Lower lobe of right lung (tissue), 2 donors: ENCODE data around the gene NUAK2. TPM values are rescaled to one million over a fixed set of nuclear protein-coding genes. Genes with fewer than 3 reads are reported as not detected.
A peak's percentile ranks its signal among the peaks of the same experiment; 100 is the strongest.

Source experiments
- ATAC-seq, 2 donors: fragments of 200-7000 bp; cut with Tn5 transposase; one replicate each; pipeline ENCODE4 v1.9.1; 2020 to 2022; ENCODE audit warnings: mild to moderate bottlenecking in 2 of 2, moderate library complexity in 2 of 2
- DNase-seq: peaks from one replicate; pipeline ENCODE4 v3.0.0-alpha.2; 2020
- H3K27ac ChIP-seq: fragments of 200-600 bp; one replicate; pipeline ENCODE4 v1.8.0; 2022
- H3K27me3 ChIP-seq: fragments of 200-600 bp; one replicate; pipeline ENCODE4 v1.8.0; 2022; ENCODE audit warnings: low read depth
- H3K36me3 ChIP-seq: fragments of 200-600 bp; one replicate; pipeline ENCODE4 v1.8.0; 2022; ENCODE audit warnings: mild to moderate bottlenecking
- H3K4me1 ChIP-seq: fragments of 200-600 bp; one replicate; pipeline ENCODE4 v1.8.0; 2022
- H3K4me3 ChIP-seq: fragments of 200-600 bp; one replicate; pipeline ENCODE4 v1.8.0; 2022; ENCODE audit warnings: mild to moderate bottlenecking
- H3K9me3 ChIP-seq: fragments of 200-600 bp; one replicate; pipeline ENCODE4 v1.8.0; 2022
- CTCF ChIP-seq: fragments of 200-600 bp; IDR thresholded peaks from one replicate; pipeline ENCODE4 v1.8.0; 2022; ENCODE audit warnings: antibody characterized with exemption, mild to moderate bottlenecking
- intact Hi-C: fragments of 100-400 bp; cut with DNase I; formaldehyde crosslinking; loops from one replicate; pipeline ENCODE4 v1.11.0; 2022
- total RNA-seq: library from RNA; stranded (reverse); fragmentation: NEBNext Ultra II Directional; extraction: Animal tissue kit (Norgen Biotek cat#: 25700); gene quantifications from one replicate; pipeline ENCODE4 v1.2.1, GENCODE V29; 2021
- donor health status: DM: no; HTN: yes; CAD: no; lungs with severe emphysema.

The NUAK2 gene
- total RNA-seq, 1 donor from 2014 or later = 6.8 TPM

- H3K4me3 ChIP-seq = no peak overlapping the region
- H3K27me3 ChIP-seq = peaks cover 16% of the 10 kb centered on the region
- H3K27ac ChIP-seq = no peak overlapping the region
- DNase-seq = no peak
- H3K36me3 ChIP-seq = no peaks in the 10 kb centered on the region
- intact Hi-C loops = no loop called here
- peaks cover 10% of the 10 kb centered on the region for H3K4me1 ChIP-seq
- no peak for TF ChIP-seq CTCF
- no peaks in the 10 kb centered on the region for H3K9me3 ChIP-seq
- no peak for ATAC-seq
Observed at GRCh38 chr1:205339197-205339702, 17.7 kb upstream of the NUAK2 start.

GRCh38 chr1:205338011-205338410, 16.5 kb upstream of the NUAK2 start:
- DNase-seq (no peak), ATAC-seq (no peak)
- Histone ChIP-seq H3K27me3 (peaks cover 3% of the 10 kb centered on the region), H3K9me3 (no peaks in the 10 kb centered on the region), H3K27ac (no peak overlapping the region), H3K36me3 (no peaks in the 10 kb centered on the region), H3K4me1 (no peaks in the 10 kb centered on the region), H3K4me3 (no peak overlapping the region)
- TF ChIP-seq CTCF = no peak
- intact Hi-C loops = no loop called here

GRCh38 chr1:205337481-205337880, 15.9 kb upstream of the NUAK2 start:
- no peaks in the 10 kb centered on the region for H3K36me3 ChIP-seq
- no peak for TF ChIP-seq CTCF
- DNase-seq (no peak), ATAC-seq (no peak)
- H3K4me3 ChIP-seq = no peak overlapping the region
- no peaks in the 10 kb centered on the region for H3K27me3 ChIP-seq
- H3K4me1 ChIP-seq = no peaks in the 10 kb centered on the region
- intact Hi-C loops = no loop called here
- H3K27ac ChIP-seq = no peak overlapping the region
- no peaks in the 10 kb centered on the region for H3K9me3 ChIP-seq

- peak; percentile 90 for DNase-seq
Observed at GRCh38 chr1:205335692-205336091, 14.1 kb upstream of the NUAK2 start.

GRCh38 chr1:205332015-205332791, 10.7 kb upstream of the NUAK2 start:
- H3K4me1 ChIP-seq = no peaks in the 10 kb centered on the region
- H3K9me3 ChIP-seq = no peaks in the 10 kb centered on the region
- intact Hi-C loops = no loop called here
- H3K36me3 ChIP-seq = no peaks in the 10 kb centered on the region
- H3K27me3 ChIP-seq = no peaks in the 10 kb centered on the region
- no peak overlapping the region for H3K4me3 ChIP-seq
- TF ChIP-seq CTCF = no peak
- ATAC-seq (no peak), DNase-seq (no peak)
- H3K27ac ChIP-seq = no peak overlapping the region

More at GRCh38 chr1:205335692-205336091, 14.1 kb upstream of the NUAK2 start:
- intact Hi-C loops = no loop called here
- Histone ChIP-seq H3K4me3 (no peak overlapping the region), H3K36me3 (no peaks in the 10 kb centered on the region), H3K4me1 (no peaks in the 10 kb centered on the region), H3K27ac (no peak overlapping the region), H3K9me3 (no peaks in the 10 kb centered on the region), H3K27me3 (no peaks in the 10 kb centered on the region)
- peak; percentile 93 to 94 for ATAC-seq
- TF ChIP-seq CTCF = peak; percentile 94
